CD14-positive monocyte (primary cell): ENCODE data around the gene DYSF. TPM values are rescaled to one million over a fixed set of nuclear protein-coding genes. Genes with fewer than 3 reads are reported as not detected.

Experiments used
- DNase-seq, 3 donors: peaks; one replicate each; pipeline ENCODE4 v3.0.0-alpha.2; 2011 to 2022
- H2AFZ ChIP-seq: 2 replicates; pipeline ENCODE4 v1.6.0; 2012; ENCODE audit warnings: mild to moderate bottlenecking, low read depth, low read length, inconsistent platforms; ENCODE audit not compliant: insufficient read depth, poor library complexity, severe bottlenecking
- H3K27ac ChIP-seq, 2 donors: 1 replicate in 1 of 2; 2 replicates in 1 of 2; pipeline ENCODE4 v1.5.1; 2012 to 2013; ENCODE audit warnings: low read length in 2 of 2, control low read depth in 1 of 2, inconsistent platforms in 1 of 2, low read depth in 1 of 2, mild to moderate bottlenecking in 1 of 2
- H3K27me3 ChIP-seq, 2 donors: one replicate each; pipeline versions ENCODE4 v1.6.0 to v1.6.1; 2011 to 2013; ENCODE audit warnings: low read length in 2 of 2; ENCODE audit not compliant: control insufficient read depth in 2 of 2, insufficient read depth in 2 of 2
- H3K36me3 ChIP-seq, 2 donors: replicated peaks in 1 of 2; 1 replicate in 1 of 2; 2 replicates in 1 of 2; pipeline versions ENCODE4 v1.5.1 to v1.6.1; 2012 to 2013; ENCODE audit warnings: low read length in 2 of 2, control low read depth in 1 of 2, inconsistent platforms in 1 of 2, mild to moderate bottlenecking in 1 of 2; ENCODE audit not compliant: insufficient read depth in 2 of 2, control insufficient read depth in 1 of 2
- H3K4me1 ChIP-seq, 2 donors: 1 replicate in 1 of 2; 2 replicates in 1 of 2; pipeline versions ENCODE4 v1.5.1 to v1.6.1; 2012 to 2013; ENCODE audit warnings: low read length in 2 of 2, control low read depth in 1 of 2, inconsistent platforms in 1 of 2, mild to moderate bottlenecking in 1 of 2, moderate library complexity in 1 of 2; ENCODE audit not compliant: insufficient read depth in 2 of 2, control insufficient read depth in 1 of 2
- H3K4me2 ChIP-seq: replicated peaks from 2 replicates; pipeline ENCODE3; 2012; ENCODE audit warnings: low read length, moderate library complexity, mild to moderate bottlenecking; ENCODE audit not compliant: poor library complexity, severe bottlenecking; ENCODE audit errors: extremely low read depth
- H3K4me3 ChIP-seq, 3 experiments: fragments of 200-600 bp in 1 of 3; sonication (generic) in 1 of 3; replicated peaks in 1 of 3; 1 replicate in 2 of 3; 2 replicates in 1 of 3; pipeline ENCODE4 v1.5.1; 2011 to 2013; ENCODE audit warnings: low read length in 3 of 3, mild to moderate bottlenecking in 3 of 3, control low read depth in 2 of 3, low read depth in 2 of 3, inconsistent platforms in 1 of 3, moderate library complexity in 1 of 3
- H3K79me2 ChIP-seq: 2 replicates; pipeline ENCODE4 v1.6.0; 2012; ENCODE audit warnings: mild to moderate bottlenecking, control low read depth, inconsistent platforms, low read length, moderate library complexity; ENCODE audit not compliant: insufficient read depth
- H3K9ac ChIP-seq: 2 replicates; pipeline ENCODE4 v1.6.0; 2017; ENCODE audit warnings: low read length, mild to moderate bottlenecking; ENCODE audit not compliant: insufficient read depth, poor library complexity, severe bottlenecking
- H3K9me3 ChIP-seq, 2 donors: replicated peaks in 1 of 2; 1 replicate in 1 of 2; 2 replicates in 1 of 2; pipeline versions ENCODE4 v1.5.1 to v1.6.1; 2012 to 2013; ENCODE audit warnings: low read length in 2 of 2, control low read depth in 1 of 2; ENCODE audit not compliant: control insufficient read depth in 1 of 2, insufficient read depth in 1 of 2
- H4K20me1 ChIP-seq: 2 replicates; pipeline ENCODE4 v1.6.0; 2012; ENCODE audit warnings: mild to moderate bottlenecking, low read length, control low read depth, moderate library complexity; ENCODE audit not compliant: insufficient read depth
- H3K27ac Mint-ChIP-seq, 7 donors: one replicate each; pipeline ENCODE4 v1.8.0; 2020; ENCODE audit warnings: mild to moderate bottlenecking in 7 of 7, mixed read lengths in 7 of 7, moderate library complexity in 6 of 7, inconsistent platforms in 2 of 7
- H3K27me3 Mint-ChIP-seq, 3 donors: one replicate each; pipeline ENCODE4 v1.8.0; 2021 to 2022; ENCODE audit warnings: low read depth in 3 of 3, mild to moderate bottlenecking in 3 of 3, mixed read lengths in 3 of 3, moderate library complexity in 3 of 3, inconsistent platforms in 1 of 3
- H3K36me3 Mint-ChIP-seq, 2 donors: one replicate each; pipeline ENCODE4 v1.8.0; 2020; ENCODE audit warnings: mixed read lengths in 2 of 2, inconsistent platforms in 1 of 2, mild to moderate bottlenecking in 1 of 2
- H3K4me1 Mint-ChIP-seq: one replicate; pipeline ENCODE4 v1.8.0; 2020; ENCODE audit warnings: mild to moderate bottlenecking, mixed read lengths
- H3K4me3 Mint-ChIP-seq, 2 donors: one replicate each; pipeline ENCODE4 v1.8.0; 2020; ENCODE audit warnings: mild to moderate bottlenecking in 2 of 2, mixed read lengths in 2 of 2, moderate library complexity in 1 of 2
- H3K9me3 Mint-ChIP-seq, 7 donors: one replicate each; pipeline ENCODE4 v1.8.0; 2020 to 2022; ENCODE audit warnings: mixed read lengths in 7 of 7, mild to moderate bottlenecking in 6 of 7, moderate library complexity in 6 of 7, inconsistent platforms in 2 of 7
- WGBS: methylation state at CpG from one replicate; pipeline ENCODE4 v1.1.5; 2013; ENCODE audit warnings: missing lambda C conversion rate; ENCODE audit not compliant: insufficient coverage; 5-methylcytosine and 5-hydroxymethylcytosine counted together
- intact Hi-C, 2 donors: fragments of 100-400 bp; cut with micrococcal nuclease; formaldehyde crosslinking; loops; one replicate each; pipeline versions ENCODE4 v1.15.0 to v1.15.1; 2023
- polyA plus RNA-seq, 3 donors: library from polyadenylated mRNA; depleted of rRNA in 1 of 3; unstranded in 2 of 3; stranded (reverse) in 1 of 3; fragments of 300-500 nt in 2 of 3; fragments of >200 nt in 1 of 3; fragmentation: Illumina TruSeq in 2 of 3; gene quantifications; 1 replicate in 2 of 3; 2 replicates in 1 of 3; pipeline ENCODE4 v1.2.3, GENCODE V29; 2012 to 2021
- TF ChIP-seq, protein P1 (sequence below): fragments of 200-600 bp; IDR thresholded peaks from one replicate; pipeline ENCODE4 v1.8.0; 2022; ENCODE audit warnings: antibody characterized with exemption, mild to moderate bottlenecking

DYSF gene
- polyA plus RNA-seq, 3 donors: 16.1 to 72.5 (median 31.2) TPM

DNA sequence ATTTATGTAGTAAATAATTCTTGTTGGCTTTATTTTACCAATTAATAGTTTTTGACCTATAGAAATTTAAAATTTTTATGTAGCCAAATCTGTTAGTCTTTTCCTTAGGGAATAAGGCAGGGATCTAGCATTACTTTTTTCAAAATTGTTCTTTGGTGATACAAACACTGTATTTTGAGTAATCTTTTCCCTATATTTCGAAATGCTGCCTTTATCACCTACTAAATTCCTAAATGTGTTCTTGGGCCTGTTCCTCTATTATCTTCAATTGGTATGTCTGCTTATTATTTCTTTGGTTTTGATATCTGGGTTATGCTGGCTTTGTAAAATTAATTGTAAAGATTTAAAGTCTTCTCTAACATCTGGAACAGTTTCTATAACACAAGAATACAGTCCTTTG, 87.5 kb downstream of the DYSF start:
- peaks cover 18% of the 10 kb centered on the region for H3K4me1 Mint-ChIP-seq
- intact Hi-C loops: loop anchor here (10.0 kb wide), 2 partner anchors 614 to 1194 kb away; no protein-coding TSS in a partner anchor

DNA sequence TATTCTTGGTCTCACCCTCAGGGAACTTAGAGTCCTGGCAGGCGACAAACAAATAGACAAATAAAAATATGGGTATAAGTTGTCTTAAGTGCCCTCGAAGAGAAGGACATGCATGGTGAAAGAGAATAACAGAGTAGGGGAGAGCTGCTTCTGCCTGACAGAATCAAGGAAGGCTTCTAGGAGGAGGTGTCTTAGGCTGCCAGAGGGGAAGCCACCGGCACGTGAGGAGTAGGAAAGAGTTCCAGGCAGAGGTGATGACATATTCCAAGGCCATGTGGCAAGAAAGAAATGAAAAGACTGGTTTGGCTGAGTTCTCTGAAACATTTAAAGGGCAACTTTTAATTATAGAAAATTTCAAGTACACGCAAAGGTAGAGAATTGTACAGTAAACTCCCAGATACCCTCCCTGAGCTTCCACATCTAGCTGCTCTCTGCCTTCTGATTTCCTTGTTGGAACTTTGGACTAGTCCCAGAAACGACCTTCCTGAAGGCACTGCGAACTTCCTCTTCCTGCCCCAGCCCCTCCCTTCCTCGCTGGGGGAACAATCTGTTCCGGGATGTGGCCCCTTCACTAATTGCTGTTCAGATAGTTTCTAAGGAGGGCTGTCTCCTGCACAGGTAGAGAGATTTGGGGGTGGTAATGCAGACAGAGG, 91.7 kb downstream of the DYSF start:
- peak overlapping the region in 1 of 2 donors; percentile 33 for H3K27ac ChIP-seq
- no peaks in the 10 kb centered on the region for H3K9me3 ChIP-seq
- H3K79me2 ChIP-seq: no peaks in the 10 kb centered on the region
- peaks cover 15 to 17% of the 10 kb centered on the region in 2 donors for H3K4me1 ChIP-seq
- no peak overlapping the region for H2AFZ ChIP-seq
- peaks cover 12 to 58% of the 10 kb centered on the region in 2 donors for H3K36me3 ChIP-seq
- no peak overlapping the region for H3K4me3 ChIP-seq
- DNase-seq: peak in 2 of 3 donors; percentile 12 to 21
- H3K27me3 ChIP-seq: no peaks in the 10 kb centered on the region
- intact Hi-C loops: loop anchor here (10.0 kb wide), 2 partner anchors 610 to 1190 kb away; no protein-coding TSS in a partner anchor
- TF ChIP-seq, protein P1, sequence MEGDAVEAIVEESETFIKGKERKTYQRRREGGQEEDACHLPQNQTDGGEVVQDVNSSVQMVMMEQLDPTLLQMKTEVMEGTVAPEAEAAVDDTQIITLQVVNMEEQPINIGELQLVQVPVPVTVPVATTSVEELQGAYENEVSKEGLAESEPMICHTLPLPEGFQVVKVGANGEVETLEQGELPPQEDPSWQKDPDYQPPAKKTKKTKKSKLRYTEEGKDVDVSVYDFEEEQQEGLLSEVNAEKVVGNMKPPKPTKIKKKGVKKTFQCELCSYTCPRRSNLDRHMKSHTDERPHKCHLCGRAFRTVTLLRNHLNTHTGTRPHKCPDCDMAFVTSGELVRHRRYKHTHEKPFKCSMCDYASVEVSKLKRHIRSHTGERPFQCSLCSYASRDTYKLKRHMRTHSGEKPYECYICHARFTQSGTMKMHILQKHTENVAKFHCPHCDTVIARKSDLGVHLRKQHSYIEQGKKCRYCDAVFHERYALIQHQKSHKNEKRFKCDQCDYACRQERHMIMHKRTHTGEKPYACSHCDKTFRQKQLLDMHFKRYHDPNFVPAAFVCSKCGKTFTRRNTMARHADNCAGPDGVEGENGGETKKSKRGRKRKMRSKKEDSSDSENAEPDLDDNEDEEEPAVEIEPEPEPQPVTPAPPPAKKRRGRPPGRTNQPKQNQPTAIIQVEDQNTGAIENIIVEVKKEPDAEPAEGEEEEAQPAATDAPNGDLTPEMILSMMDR: no peak
- peaks cover 65 to 76% of the 10 kb centered on the region in 2 donors for H3K36me3 Mint-ChIP-seq
- H3K9me3 Mint-ChIP-seq: peaks cover 0 to 11% (median 4%) of the 10 kb centered on the region in 7 donors
- peaks cover 1 to 5% (median 4%) of the 10 kb centered on the region in 3 donors for H3K27me3 Mint-ChIP-seq
- peaks cover 48% of the 10 kb centered on the region for H4K20me1 ChIP-seq
- 47% methylated on average over 5 of the region's 9 CpGs for WGBS
- no peak overlapping the region for H3K9ac ChIP-seq
- peak overlapping the region; percentile 51 to 80 for H3K4me3 Mint-ChIP-seq
- peak overlapping the region; percentile 3 for H3K4me2 ChIP-seq
- peaks cover 18% of the 10 kb centered on the region for H3K4me1 Mint-ChIP-seq
- H3K27ac Mint-ChIP-seq: peak overlapping the region in 6 of 7 donors; percentile 13 to 80 (median 31)

More for the DNA sequence above, 87.5 kb downstream of the DYSF start:
- Histone ChIP-seq H3K9ac (no peak overlapping the region), H3K27me3 (no peaks in the 10 kb centered on the region), H3K4me2 (no peak overlapping the region), H2AFZ (no peak overlapping the region), H4K20me1 (peaks cover 42% of the 10 kb centered on the region), H3K79me2 (no peaks in the 10 kb centered on the region), H3K4me1 (peaks cover 15 to 17% of the 10 kb centered on the region in 2 donors), H3K27ac (no peak overlapping the region), H3K4me3 (no peak overlapping the region), H3K36me3 (peaks cover 22 to 58% of the 10 kb centered on the region in 2 donors), H3K9me3 (no peaks in the 10 kb centered on the region)
- no CpG with 5 or more reads among the region's 1 CpG for WGBS
- TF ChIP-seq, protein P1: no peak
- no peak for DNase-seq
- peaks cover 0 to 5% (median 3%) of the 10 kb centered on the region in 7 donors for H3K9me3 Mint-ChIP-seq
- H3K4me3 Mint-ChIP-seq: no peak overlapping the region
- H3K27ac Mint-ChIP-seq: no peak overlapping the region
- H3K36me3 Mint-ChIP-seq: peaks cover 61 to 74% of the 10 kb centered on the region in 2 donors
- H3K27me3 Mint-ChIP-seq: peaks cover 3 to 6% (median 5%) of the 10 kb centered on the region in 3 donors
